ENCODE measurements around the gene TYROBP.
"Not testable (repeated sequence)": the region's sequence is repeated elsewhere in the genome, so short reads cannot be mapped to it uniquely, and the experiment has no call there.

Gene TYROBP

GRCh38 chr19:35908010-35908441, at the start of gene TYROBP:
TSS of gene TYROBP (minus strand) at chr19:35908295. CDS start at chr19:35908228, 67 bp downstream.
- DNase-seq = no peak

- DNase-seq = not testable (repeated sequence)
These were observed 49.3 kb upstream of the TYROBP start for GRCh38 chr19:35957411-35957810.

GRCh38 chr19:35955881-35956634, 48.0 kb upstream of the TYROBP start:
- no peak for DNase-seq

DNA sequence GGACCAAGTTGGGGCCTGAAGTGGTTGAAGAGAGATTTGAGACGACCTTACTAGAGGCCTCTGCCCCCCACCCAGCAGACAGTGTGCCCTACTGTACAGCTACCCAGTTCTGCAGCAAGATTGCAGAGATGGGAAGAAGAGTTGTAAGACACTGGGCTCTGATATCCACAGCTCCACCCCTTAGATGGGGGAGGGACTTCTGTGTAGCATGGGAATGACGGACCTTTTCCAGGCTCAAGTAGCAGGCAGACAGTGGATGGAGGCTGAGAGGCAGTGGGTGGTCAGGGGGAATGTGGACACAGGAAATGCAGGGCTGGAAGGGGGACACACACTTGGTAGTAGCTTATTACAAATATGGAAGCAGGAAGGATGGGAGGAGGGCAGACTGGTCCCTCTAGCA, 41.0 kb upstream of the TYROBP start:
- DNase-seq = no peak

DNA sequence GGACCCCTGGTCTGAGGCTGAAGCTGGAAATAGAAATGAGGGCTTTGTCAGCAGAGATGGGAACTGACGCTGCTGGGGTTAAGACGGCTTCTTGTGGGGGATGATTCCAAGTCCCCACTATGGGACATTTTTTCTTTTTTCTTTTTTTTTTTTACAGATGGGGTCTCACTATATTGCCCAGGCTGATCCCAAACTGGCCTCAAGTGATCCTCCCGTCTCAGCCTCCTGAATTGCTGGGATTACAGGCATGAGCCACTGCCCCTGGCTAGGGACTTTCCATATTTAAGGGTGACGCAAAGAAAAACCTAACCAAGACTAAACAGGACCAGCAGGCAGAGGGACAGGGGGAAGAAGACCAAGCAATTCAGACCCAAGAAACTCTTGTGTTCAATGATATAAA, 38.1 kb upstream of the TYROBP start:
- no peak for DNase-seq

- DNase-seq = no peak
These were observed 37.2 kb upstream of the TYROBP start for GRCh38 chr19:35945121-35945790.

DNA sequence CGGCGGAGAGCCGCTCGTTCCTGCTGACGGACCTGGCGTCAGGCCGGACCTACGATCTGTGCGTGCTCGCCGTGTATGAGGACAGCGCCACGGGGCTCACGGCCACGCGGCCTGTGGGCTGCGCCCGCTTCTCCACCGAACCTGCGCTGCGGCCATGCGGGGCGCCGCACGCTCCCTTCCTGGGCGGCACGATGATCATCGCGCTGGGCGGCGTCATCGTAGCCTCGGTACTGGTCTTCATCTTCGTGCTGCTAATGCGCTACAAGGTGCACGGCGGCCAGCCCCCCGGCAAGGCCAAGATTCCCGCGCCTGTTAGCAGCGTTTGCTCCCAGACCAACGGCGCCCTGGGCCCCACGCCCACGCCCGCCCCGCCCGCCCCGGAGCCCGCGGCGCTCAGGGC, 36.5 kb upstream of the TYROBP start:
- no peak for DNase-seq

DNA sequence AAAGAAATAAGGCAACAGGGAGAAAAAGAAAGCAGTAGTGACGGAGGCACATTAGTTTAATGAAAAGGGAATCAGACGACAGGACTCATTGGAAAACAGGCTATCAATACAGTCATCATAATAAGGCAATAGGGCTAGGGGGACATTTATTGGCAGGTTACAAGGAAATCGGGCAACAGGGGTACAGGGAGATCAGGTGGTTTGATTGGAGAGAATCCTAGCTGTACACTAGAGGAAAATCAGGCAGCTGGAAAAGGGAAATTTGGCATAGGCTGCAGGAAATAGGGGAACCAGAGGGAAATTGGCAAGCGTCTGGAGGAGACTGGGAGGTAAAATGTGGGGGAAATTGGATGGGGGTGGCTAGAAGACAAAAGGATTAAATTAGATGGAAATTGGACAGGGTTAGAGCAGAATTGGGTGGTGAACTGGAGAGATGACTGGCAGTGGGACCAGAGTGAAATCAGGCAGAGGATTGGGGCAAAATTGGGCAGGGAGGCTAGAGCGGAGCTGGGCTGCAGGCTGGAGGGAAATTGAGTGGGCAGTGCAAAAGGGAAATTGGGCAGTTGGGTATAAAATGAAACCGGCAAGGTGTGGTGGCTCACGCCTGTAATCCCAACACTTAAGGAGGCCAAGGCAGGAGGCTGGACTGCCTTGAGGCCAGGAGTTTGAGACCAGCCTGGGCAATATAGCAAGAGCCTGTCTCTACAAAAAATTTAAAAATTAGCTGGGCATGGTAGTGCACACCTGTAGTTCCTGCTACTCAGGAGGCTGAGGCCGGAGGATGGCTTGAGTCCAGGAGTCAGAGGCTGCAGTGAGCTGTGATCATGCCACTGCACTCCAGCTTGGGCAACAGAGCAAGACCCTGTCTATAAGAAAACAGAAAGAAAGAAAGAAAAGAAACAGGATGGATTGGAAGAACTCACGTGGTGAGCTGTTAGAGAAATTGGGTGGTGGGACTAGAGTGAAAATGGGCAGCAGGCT, 35.5 kb upstream of the TYROBP start:
- no peak for DNase-seq

GRCh38 chr19:35942235-35942634, 34.1 kb upstream of the TYROBP start:
- DNase-seq = no peak

DNA sequence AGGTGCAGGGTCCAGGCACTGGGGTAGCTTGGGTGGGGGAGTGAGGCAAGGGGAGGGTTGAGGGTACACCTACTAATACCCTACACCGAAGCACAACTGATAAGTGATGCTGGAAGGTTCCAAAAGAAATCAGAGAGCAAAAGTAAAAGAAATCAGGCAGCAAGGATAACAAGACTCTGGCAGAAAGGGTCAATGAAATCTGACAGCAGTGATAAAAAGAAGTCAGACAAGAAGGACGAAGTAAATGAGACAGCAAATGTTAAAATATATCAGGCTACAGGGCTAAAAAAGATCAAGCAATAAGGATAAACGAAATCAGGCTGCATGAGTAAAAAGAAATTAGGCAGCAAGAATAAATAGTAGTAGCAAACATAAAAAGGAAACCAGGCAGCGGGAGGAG, 32.7 kb upstream of the TYROBP start:
- DNase-seq = no peak

GRCh38 chr19:35940078-35940775, 32.1 kb upstream of the TYROBP start:
- DNase-seq = no peak

DNA sequence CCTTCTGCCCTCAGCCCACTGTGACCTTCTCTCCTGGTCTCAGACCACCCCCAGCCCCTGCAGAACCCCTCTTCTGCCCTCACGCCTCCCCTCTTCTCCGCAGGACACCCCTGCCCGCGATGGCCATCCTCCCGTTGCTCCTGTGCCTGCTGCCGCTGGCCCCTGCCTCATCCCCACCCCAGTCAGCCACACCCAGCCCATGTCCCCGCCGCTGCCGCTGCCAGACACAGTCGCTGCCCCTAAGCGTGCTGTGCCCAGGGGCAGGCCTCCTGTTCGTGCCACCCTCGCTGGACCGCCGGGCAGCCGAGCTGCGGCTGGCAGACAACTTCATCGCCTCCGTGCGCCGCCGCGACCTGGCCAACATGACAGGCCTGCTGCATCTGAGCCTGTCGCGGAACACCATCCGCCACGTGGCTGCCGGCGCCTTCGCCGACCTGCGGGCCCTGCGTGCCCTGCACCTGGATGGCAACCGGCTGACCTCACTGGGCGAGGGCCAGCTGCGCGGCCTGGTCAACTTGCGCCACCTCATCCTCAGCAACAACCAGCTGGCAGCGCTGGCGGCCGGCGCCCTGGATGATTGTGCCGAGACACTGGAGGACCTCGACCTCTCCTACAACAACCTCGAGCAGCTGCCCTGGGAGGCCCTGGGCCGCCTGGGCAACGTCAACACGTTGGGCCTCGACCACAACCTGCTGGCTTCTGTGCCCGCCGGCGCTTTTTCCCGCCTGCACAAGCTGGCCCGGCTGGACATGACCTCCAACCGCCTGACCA, 31.4 kb upstream of the TYROBP start:
- DNase-seq = no peak

GRCh38 chr19:35938282-35939224, 30.5 kb upstream of the TYROBP start:
- DNase-seq = no peak

DNA sequence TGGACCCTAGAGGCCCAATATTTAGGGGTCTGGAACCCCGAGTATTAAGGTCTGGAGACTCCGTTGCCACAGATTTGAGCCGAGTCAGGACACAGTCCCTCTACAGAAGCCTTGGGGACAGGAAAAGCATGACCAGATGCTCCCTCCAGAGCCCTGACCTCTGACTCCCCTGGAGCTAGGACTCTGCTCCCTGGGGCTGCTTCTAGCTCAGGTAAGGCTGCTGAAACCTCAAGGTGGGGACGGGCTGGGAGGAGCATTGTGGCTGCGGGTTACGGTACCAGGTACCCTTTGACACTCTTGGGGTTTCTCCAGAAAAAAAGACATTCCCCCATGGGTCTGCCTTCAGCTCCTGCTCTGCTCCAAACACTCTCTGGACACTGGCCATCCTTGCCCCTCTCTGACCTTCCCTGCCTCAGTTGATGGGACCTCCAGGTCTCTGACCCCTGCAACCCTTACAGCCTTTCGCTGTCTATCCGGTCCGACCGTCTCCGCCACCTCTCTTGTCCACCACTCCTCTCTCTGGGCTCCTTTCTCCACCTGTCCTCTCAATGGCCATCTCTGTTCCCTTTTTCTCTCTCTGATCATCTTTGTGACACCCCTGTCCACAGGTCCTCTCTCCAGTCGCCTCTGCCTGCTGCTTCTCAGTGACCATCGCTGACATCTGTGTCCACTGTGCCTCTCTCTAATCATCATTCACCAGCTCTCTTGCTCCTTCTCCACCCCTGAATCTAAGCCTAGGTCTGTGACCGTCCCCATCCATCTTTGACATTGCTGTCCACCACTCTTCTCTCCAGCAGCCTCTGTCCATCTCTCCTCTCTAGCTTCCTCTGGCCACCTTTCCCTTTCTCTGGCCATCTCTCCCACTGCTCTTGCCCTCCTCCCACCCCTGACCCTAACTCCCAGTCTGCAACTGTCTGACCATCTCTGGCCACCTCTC, 29.5 kb upstream of the TYROBP start:
- DNase-seq = no peak

GRCh38 chr19:35936738-35937268, 28.7 kb upstream of the TYROBP start:
- DNase-seq = no peak

DNA sequence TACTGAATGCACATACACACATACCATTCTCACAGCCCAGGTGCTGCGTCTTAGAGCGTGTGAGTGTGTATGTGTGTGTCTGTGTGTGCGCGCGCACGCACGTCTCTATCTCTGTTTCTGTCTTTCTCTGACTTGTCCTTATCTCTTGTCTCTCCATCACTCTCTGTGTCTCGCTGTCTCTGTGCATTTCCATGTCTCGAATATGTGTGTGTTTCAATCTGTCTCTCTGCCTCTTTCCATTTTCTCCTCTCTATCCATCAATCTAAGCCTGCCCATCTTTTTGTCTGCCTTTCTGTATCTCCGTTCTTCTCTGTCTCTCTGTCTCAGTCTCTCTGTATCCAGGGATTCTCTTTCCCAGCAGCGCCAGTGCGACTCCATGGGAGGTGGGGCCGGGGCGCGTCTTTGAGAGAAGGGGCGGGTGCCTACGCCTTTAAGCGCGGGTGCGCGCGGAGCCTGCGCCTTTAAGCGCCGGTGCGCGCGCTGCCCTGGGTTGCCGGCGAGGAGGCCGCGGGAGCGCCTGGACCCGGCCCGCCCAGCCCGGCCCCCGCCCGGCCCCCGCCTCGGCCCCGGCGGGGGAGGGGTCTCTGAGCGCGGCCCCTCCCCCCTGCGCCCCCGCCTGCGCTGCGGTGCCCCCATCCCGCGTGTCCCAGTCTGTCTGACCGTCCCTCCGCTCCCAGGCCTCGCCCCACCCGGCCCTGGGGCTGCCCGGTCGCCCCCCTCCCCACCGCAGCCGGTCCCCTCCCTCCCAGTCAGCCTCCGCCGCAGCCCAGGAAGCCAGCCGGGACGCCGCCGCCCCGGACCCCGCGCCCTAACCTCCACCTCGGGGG, 28.0 kb upstream of the TYROBP start, which contains the start of gene LRFN3:
TSS of gene LRFN3 (plus strand) at position 464 of the 827 bp plus-strand sequence. CDS start 3,052 bp downstream, outside the sequence.
- DNase-seq = peak in 5 of 6 experiments; percentile 23 to 43 (median 33)

GRCh38 chr19:35932291-35932936, 24.3 kb upstream of the TYROBP start:
- DNase-seq = no peak

DNA sequence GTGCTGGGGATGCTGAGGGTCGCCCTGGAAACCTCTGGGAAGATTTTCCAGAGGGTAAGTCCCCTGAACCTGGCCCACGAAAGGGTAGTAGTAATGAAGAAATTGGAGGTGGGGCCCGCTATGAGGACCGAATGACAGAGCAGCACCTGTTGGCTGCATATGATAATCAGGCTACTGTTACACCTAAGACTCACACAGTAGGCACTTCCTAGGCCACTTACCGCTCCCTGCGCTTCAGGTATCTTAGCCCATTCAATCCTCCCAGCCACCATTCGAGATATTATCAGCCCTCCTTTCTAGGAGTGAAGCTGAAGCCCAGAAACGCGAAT, 23.7 kb upstream of the TYROBP start:
- no peak for DNase-seq
